ENCODE results near the gene CDT1.
A peak's percentile ranks its signal among the peaks of the same experiment; 100 is the strongest.

Gene CDT1

GRCh38 chr16:88804552-88805339 lies 1.2 kb downstream of the CDT1 start:
- DNase-seq (ENCODE audit: low read depth in 2 of 2) = no peak

- DNase-seq (ENCODE audit: low read depth in 2 of 2) = no peak
Measured at GRCh38 chr16:88805340-88805715, 1.7 kb downstream of the CDT1 start.

- no peak for DNase-seq (ENCODE audit: low read depth in 2 of 2)
Measured at GRCh38 chr16:88805887-88806393, 2.4 kb downstream of the CDT1 start.

GRCh38 chr16:88806491-88807111 lies 3.0 kb downstream of the CDT1 start:
- DNase-seq (ENCODE audit: low read depth in 2 of 2) = no peak

GRCh38 chr16:88807142-88807625 lies 3.6 kb downstream of the CDT1 start:
- DNase-seq (ENCODE audit: low read depth in 2 of 2) = no peak

- no peak for DNase-seq (ENCODE audit: low read depth in 2 of 2)
Measured at GRCh38 chr16:88807626-88808453, 4.3 kb downstream of the CDT1 start.

GRCh38 chr16:88809068-88809675 lies 5.6 kb downstream of the CDT1 start:
- no peak for DNase-seq (ENCODE audit: low read depth in 2 of 2)

- no peak for DNase-seq (ENCODE audit: low read depth in 2 of 2)
Measured at GRCh38 chr16:88809676-88810165, 6.1 kb downstream of the CDT1 start.

- no peak for DNase-seq (ENCODE audit: low read depth in 2 of 2)
Measured at GRCh38 chr16:88810166-88810911, 6.8 kb downstream of the CDT1 start.

- DNase-seq (ENCODE audit: low read depth in 2 of 2) = peak; percentile 44 to 64
Measured at GRCh38 chr16:88810912-88811768, 7.6 kb downstream of the CDT1 start.

- peak; percentile 98 to 99 for DNase-seq (ENCODE audit: low read depth in 2 of 2)
Measured at GRCh38 chr16:88811769-88812512, 8.4 kb downstream of the CDT1 start, which contains the start of gene APRT. TSS of gene APRT (minus strand) at chr16:88811928. CDS start at chr16:88811899, 29 bp downstream.

- no peak for DNase-seq (ENCODE audit: low read depth in 2 of 2)
Measured at GRCh38 chr16:88812513-88813268, 9.1 kb downstream of the CDT1 start.

- no peak for DNase-seq (ENCODE audit: low read depth in 2 of 2)
Measured at GRCh38 chr16:88813269-88814143, 9.9 kb downstream of the CDT1 start.

GRCh38 chr16:88814144-88814502 lies 10.5 kb downstream of the CDT1 start:
- DNase-seq (ENCODE audit: low read depth in 2 of 2) = no peak

GRCh38 chr16:88815227-88815626 lies 11.6 kb downstream of the CDT1 start:
- DNase-seq (ENCODE audit: low read depth in 2 of 2) = no peak

GRCh38 chr16:88815901-88816589 lies 12.5 kb downstream of the CDT1 start:
- DNase-seq (ENCODE audit: low read depth in 2 of 2) = peak; percentile 54 to 56
